ENCODE measurements around the gene F2RL3. TPM values are rescaled to one million over a fixed set of nuclear protein-coding genes. Genes with fewer than 3 reads are reported as not detected.

The F2RL3 gene
- polyA plus RNA-seq, 1 experiment, result not detected

- H3K4me3 ChIP-seq (ENCODE audit: low read depth, low read length), result no peak overlapping the region
- ChIA-PET CTCF (no interaction called here), POLR2A (no interaction called here)
- TF ChIP-seq, protein P1, sequence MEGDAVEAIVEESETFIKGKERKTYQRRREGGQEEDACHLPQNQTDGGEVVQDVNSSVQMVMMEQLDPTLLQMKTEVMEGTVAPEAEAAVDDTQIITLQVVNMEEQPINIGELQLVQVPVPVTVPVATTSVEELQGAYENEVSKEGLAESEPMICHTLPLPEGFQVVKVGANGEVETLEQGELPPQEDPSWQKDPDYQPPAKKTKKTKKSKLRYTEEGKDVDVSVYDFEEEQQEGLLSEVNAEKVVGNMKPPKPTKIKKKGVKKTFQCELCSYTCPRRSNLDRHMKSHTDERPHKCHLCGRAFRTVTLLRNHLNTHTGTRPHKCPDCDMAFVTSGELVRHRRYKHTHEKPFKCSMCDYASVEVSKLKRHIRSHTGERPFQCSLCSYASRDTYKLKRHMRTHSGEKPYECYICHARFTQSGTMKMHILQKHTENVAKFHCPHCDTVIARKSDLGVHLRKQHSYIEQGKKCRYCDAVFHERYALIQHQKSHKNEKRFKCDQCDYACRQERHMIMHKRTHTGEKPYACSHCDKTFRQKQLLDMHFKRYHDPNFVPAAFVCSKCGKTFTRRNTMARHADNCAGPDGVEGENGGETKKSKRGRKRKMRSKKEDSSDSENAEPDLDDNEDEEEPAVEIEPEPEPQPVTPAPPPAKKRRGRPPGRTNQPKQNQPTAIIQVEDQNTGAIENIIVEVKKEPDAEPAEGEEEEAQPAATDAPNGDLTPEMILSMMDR (IDR thresholded peaks at IDR 0.05; ENCODE audit: insufficient read depth, low read depth, low read length), result no peak
- H3K36me3 ChIP-seq (ENCODE audit: control insufficient read depth, insufficient read depth, low read length), result no peaks in the 10 kb centered on the region
- DNase-seq (ENCODE audit: low read depth), result no peak
- H3K27me3 ChIP-seq (ENCODE audit: control insufficient read depth, insufficient read depth, low read length), result no peaks in the 10 kb centered on the region
Measured at GRCh38 chr19:16886305-16886880, 2.4 kb upstream of the F2RL3 start.

DNA sequence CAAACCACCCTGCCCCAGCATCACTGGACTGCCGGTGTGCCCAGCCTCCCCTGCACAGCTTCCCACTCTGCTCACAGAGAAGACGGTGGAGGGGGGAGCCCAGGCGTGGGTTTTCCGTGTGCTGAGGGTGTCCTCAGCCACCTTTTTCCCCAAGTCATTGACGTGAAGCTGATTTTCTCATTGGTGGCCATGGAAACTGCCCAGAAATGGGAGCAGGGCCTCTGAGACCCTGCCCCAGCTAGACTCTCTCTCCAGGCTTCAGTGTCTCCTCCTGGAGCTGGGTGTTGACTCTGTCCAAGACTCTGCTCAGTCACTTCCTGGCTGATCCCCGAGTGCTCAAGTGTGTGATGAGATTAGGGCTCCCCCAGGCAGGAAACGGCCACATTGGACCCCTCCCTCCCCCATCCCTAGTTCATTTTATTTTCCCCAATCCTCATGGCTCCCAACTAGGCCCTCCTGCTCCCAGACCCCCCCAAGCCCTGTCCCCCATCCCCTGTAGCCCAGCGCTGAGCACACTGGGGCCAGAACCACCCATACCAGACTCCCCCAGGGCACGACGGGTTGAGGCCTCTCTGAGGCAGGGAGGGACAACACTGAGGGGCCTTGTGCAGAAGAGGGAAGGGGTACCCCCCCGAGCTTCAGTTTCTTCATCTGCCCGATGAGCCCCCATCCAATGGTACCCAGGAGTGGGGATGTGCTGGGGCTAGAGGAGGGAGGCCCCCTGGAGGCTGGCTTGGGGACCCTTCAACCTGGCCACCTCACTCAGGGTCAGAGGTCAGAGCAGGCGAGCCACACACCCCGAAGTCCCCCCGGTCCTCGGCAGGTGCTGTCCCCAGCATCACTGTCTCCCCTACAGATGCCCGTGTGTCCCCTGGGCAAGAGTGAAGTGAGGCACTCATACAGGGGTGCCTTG is 1.2 kb upstream of the F2RL3 start:
- TF ChIP-seq, protein P1 (IDR thresholded peaks at IDR 0.05; ENCODE audit: insufficient read depth, low read depth, low read length), result no peak
- POLR2A ChIA-PET, result no interaction called here
- CTCF ChIA-PET, result no interaction called here
- DNase-seq (ENCODE audit: low read depth), result no peak
- no peak overlapping the region for H3K4me3 ChIP-seq (ENCODE audit: low read depth, low read length)
- no peaks in the 10 kb centered on the region for H3K36me3 ChIP-seq (ENCODE audit: control insufficient read depth, insufficient read depth, low read length)
- H3K27me3 ChIP-seq (ENCODE audit: control insufficient read depth, insufficient read depth, low read length), result no peaks in the 10 kb centered on the region

- H3K27me3 ChIP-seq (ENCODE audit: control insufficient read depth, insufficient read depth, low read length), result 0 out of 2 replicates have a peak, but pooled peaks cover 2% of the 10 kb centered on the region
- TF ChIP-seq, protein P1 (IDR thresholded peaks at IDR 0.05; ENCODE audit: insufficient read depth, low read depth, low read length), result no peak
- CTCF ChIA-PET, result no interaction called here
- H3K4me3 ChIP-seq (ENCODE audit: low read depth, low read length), result no peak overlapping the region
- POLR2A ChIA-PET, result no interaction called here
- no peak for DNase-seq (ENCODE audit: low read depth)
- H3K36me3 ChIP-seq (ENCODE audit: control insufficient read depth, insufficient read depth, low read length), result no peaks in the 10 kb centered on the region
Measured at GRCh38 chr19:16889366-16889882, 625 bp downstream of the F2RL3 start.

- Histone ChIP-seq H3K36me3 (ENCODE audit: control insufficient read depth, insufficient read depth, low read length) (no peaks in the 10 kb centered on the region), H3K4me3 (ENCODE audit: low read depth, low read length) (no peak overlapping the region), H3K27me3 (ENCODE audit: control insufficient read depth, insufficient read depth, low read length) (0 out of 2 replicates have a peak, but pooled peaks cover 2% of the 10 kb centered on the region)
- no peak for DNase-seq (ENCODE audit: low read depth)
- TF ChIP-seq, protein P1 (IDR thresholded peaks at IDR 0.05; ENCODE audit: insufficient read depth, low read depth, low read length), result no peak
- CTCF ChIA-PET, result no interaction called here
- POLR2A ChIA-PET, result no interaction called here
Measured at GRCh38 chr19:16889883-16890460, 1.2 kb downstream of the F2RL3 start.
